A673 (cell line): ENCODE measurements around the gene RSPRY1. TPM values are rescaled to one million over a fixed set of nuclear protein-coding genes. Genes with fewer than 3 reads are reported as not detected.
A peak's percentile ranks its signal among the peaks of the same experiment; 100 is the strongest.

ENCODE experiments used
- BruUV-seq: library from RNA; stranded (reverse); fragments of 400-500 nt; replicated peaks from 2 replicates; lab custom pipeline; 2021; lab: Mats Ljungman, UMichigan
- CTCF ChIA-PET: fragments of 300-600 bp; sonication (Branson Sonifier 250); formaldehyde crosslinking; loops from one replicate; lab custom pipeline; 2022; ENCODE audit warnings: antibody characterized with exemption; lab: Charles Lee
- POLR2A ChIA-PET: fragments of 300-600 bp; sonication (Branson Sonifier 250); formaldehyde crosslinking; loops from one replicate; lab custom pipeline; 2022; ENCODE audit warnings: antibody characterized with exemption; ENCODE audit not compliant: low non-redundant PET; lab: Charles Lee
- DNase-seq: peaks from one replicate; pipeline ENCODE4 v3.0.0-alpha.2; 2015; ENCODE audit warnings: low spot score
- H3K27ac ChIP-seq: fragments of 200-600 bp; sonication (generic); 2 replicates; pipeline ENCODE4 v1.5.1; 2016; ENCODE audit warnings: mixed run types, low read depth, mild to moderate bottlenecking, mixed read lengths, antibody characterized with exemption, low read length; ENCODE audit not compliant: poor library complexity, severe bottlenecking
- H3K27me3 ChIP-seq: fragments of 200-600 bp; sonication (generic); replicated peaks from 2 replicates; pipeline ENCODE4 v1.6.1; 2017; ENCODE audit warnings: mixed run types, low read depth, mild to moderate bottlenecking, mixed read lengths, antibody characterized with exemption, low read length; ENCODE audit not compliant: insufficient read depth, poor library complexity
- H3K36me3 ChIP-seq: fragments of 200-600 bp; sonication (generic); 2 replicates; pipeline ENCODE4 v1.6.1; 2016; ENCODE audit warnings: mixed run types, mild to moderate bottlenecking, mixed read lengths, antibody characterized with exemption, low read length; ENCODE audit not compliant: insufficient read depth, poor library complexity, severe bottlenecking
- H3K4me1 ChIP-seq: fragments of 200-600 bp; sonication (generic); 2 replicates; pipeline ENCODE4 v1.6.1; 2017; ENCODE audit warnings: mixed run types, mild to moderate bottlenecking, mixed read lengths, antibody characterized with exemption, low read length; ENCODE audit not compliant: insufficient read depth, poor library complexity, severe bottlenecking
- H3K4me3 ChIP-seq: fragments of 200-600 bp; sonication (generic); 2 replicates; pipeline ENCODE4 v1.5.1; 2016; ENCODE audit warnings: low read depth, mixed run types, mild to moderate bottlenecking, mixed read lengths, low read length; ENCODE audit not compliant: poor library complexity, severe bottlenecking
- H3K9me3 ChIP-seq: fragments of 200-600 bp; sonication (generic); 2 replicates; pipeline ENCODE4 v1.6.1; 2016; ENCODE audit warnings: mixed run types, low read depth, mild to moderate bottlenecking, mixed read lengths, antibody characterized with exemption, low read length; ENCODE audit not compliant: poor library complexity, severe bottlenecking
- EZH2 ChIP-seq: fragments of 200-600 bp; sonication (generic); IDR thresholded peaks from 2 replicates; pipeline ENCODE4 v1.6.1; 2017; ENCODE audit warnings: borderline replicate concordance, low read depth, mild to moderate bottlenecking, mixed read lengths, antibody characterized with exemption, low read length; ENCODE audit not compliant: poor library complexity, severe bottlenecking
- intact Hi-C: fragments of 100-400 bp; cut with micrococcal nuclease; formaldehyde crosslinking; loops from one replicate; pipeline ENCODE4 v1.10.0; 2022; ENCODE audit not compliant: unreplicated experiment
- total RNA-seq: library from RNA; stranded (reverse); gene quantifications from 2 replicates; pipeline ENCODE4 v1.2.3, GENCODE V29; 2021
- TF ChIP-seq, protein P1 (sequence below): fragments of 300-800, 200-600 bp; sonication (generic); conservative IDR thresholded peaks from 2 replicates; pipeline ENCODE4 v1.5.1; 2017; ENCODE audit warnings: low read depth, mild to moderate bottlenecking, antibody characterized with exemption, low read length, moderate library complexity, mixed read lengths

The RSPRY1 gene
- total RNA-seq, 1 experiment from 2014 or later: 45.6 TPM

DNA sequence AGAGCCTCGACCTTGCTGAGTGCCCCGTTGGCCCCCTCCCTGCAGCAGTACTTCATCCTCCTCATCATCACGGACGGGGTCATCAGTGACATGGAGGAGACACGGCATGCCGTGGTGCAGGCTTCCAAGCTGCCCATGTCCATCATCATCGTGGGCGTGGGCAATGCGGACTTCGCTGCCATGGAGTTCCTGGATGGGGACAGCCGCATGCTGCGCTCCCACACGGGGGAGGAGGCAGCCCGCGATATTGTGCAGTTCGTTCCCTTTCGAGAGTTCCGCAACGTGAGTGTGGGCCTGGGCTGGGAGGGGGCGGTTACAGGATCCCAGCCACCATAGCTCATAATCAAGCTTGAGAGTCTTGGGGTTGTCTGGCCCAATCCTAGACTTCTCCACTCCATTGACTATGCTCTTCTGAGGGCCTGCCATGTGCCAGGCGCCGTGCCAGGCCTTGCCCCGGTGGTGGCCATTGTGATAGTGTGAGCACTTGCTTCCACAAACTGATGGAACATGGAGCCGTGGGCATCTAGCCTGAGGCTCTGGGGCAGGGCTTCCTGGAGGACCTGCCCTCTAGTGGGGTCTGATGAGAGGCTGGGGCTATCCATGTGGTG, 40.0 kb upstream of the RSPRY1 start:
- POLR2A ChIA-PET: no interaction called here
- Histone ChIP-seq H3K27me3 (no peaks in the 10 kb centered on the region), H3K4me3 (no peak overlapping the region), H3K9me3 (no peaks in the 10 kb centered on the region), H3K36me3 (peaks cover 5% of the 10 kb centered on the region), H3K4me1 (peaks cover 72% of the 10 kb centered on the region), H3K27ac (peak overlapping the region; percentile 91)
- CTCF ChIA-PET: no interaction called here
- no peak for DNase-seq
- TF ChIP-seq, protein P1, sequence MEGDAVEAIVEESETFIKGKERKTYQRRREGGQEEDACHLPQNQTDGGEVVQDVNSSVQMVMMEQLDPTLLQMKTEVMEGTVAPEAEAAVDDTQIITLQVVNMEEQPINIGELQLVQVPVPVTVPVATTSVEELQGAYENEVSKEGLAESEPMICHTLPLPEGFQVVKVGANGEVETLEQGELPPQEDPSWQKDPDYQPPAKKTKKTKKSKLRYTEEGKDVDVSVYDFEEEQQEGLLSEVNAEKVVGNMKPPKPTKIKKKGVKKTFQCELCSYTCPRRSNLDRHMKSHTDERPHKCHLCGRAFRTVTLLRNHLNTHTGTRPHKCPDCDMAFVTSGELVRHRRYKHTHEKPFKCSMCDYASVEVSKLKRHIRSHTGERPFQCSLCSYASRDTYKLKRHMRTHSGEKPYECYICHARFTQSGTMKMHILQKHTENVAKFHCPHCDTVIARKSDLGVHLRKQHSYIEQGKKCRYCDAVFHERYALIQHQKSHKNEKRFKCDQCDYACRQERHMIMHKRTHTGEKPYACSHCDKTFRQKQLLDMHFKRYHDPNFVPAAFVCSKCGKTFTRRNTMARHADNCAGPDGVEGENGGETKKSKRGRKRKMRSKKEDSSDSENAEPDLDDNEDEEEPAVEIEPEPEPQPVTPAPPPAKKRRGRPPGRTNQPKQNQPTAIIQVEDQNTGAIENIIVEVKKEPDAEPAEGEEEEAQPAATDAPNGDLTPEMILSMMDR: no peak
- TF ChIP-seq EZH2: no peak
- intact Hi-C loops: no loop called here
- no TSS peak for BruUV-seq

GRCh38 chr16:57146735-57147134, 39.4 kb upstream of the RSPRY1 start:
- CTCF ChIA-PET: no interaction called here
- intact Hi-C loops: no loop called here
- no peak overlapping the region for H3K4me3 ChIP-seq
- POLR2A ChIA-PET: no interaction called here
- no TSS peak for BruUV-seq
- H3K9me3 ChIP-seq: no peaks in the 10 kb centered on the region
- H3K4me1 ChIP-seq: peaks cover 72% of the 10 kb centered on the region
- H3K27ac ChIP-seq: peak overlapping the region; percentile 91
- TF ChIP-seq, protein P1: peak; percentile 28
- TF ChIP-seq EZH2: no peak
- H3K27me3 ChIP-seq: no peaks in the 10 kb centered on the region
- DNase-seq: peak; percentile 52
- peaks cover 5% of the 10 kb centered on the region for H3K36me3 ChIP-seq

- intact Hi-C loops: no loop called here
- Histone ChIP-seq H3K4me3 (no peak overlapping the region), H3K27ac (peak overlapping the region; percentile 91), H3K9me3 (no peaks in the 10 kb centered on the region), H3K36me3 (peaks cover 5% of the 10 kb centered on the region), H3K4me1 (peaks cover 72% of the 10 kb centered on the region), H3K27me3 (no peaks in the 10 kb centered on the region)
- peak; percentile 90 for DNase-seq
- ChIA-PET POLR2A (no interaction called here), CTCF (interaction anchor here (1.3 kb wide), 1 partner anchor 55 kb away, joined by 9 read pairs; the partner anchor contains the start of gene CPNE2)
- TF ChIP-seq, protein P1: no peak
- TF ChIP-seq EZH2: no peak
- BruUV-seq: no TSS peak
These were observed 38.5 kb upstream of the RSPRY1 start for GRCh38 chr16:57147381-57148221.
